B cell (primary cell): ENCODE measurements around the gene SLCO3A1. TPM values are rescaled to one million over a fixed set of nuclear protein-coding genes. Genes with fewer than 3 reads are reported as not detected.

Experiments
- ATAC-seq: fragments of 200-7000 bp; cut with Tn5 transposase; one replicate; pipeline ENCODE4 v1.10.0; 2021; ENCODE audit warnings: low read depth, mild to moderate bottlenecking, moderate number of reproducible peaks, moderate library complexity
- CTCF ChIA-PET: fragments of 350-600 bp; sonication (Branson Sonifier 250); formaldehyde crosslinking; loops from one replicate; lab custom pipeline; 2021; ENCODE audit warnings: antibody characterized with exemption, inconsistent platforms; lab: Charles Lee
- POLR2A ChIA-PET: fragments of 350-600 bp; sonication (Branson Sonifier 250); formaldehyde crosslinking; loops from one replicate; lab custom pipeline; 2021; ENCODE audit warnings: antibody characterized with exemption; lab: Charles Lee
- DNase-seq: peaks from one replicate; pipeline ENCODE4 v3.0.0; 2013
- H2AFZ ChIP-seq: 2 replicates; pipeline ENCODE4 v1.6.1; 2012; ENCODE audit warnings: mild to moderate bottlenecking, low read depth, low read length; ENCODE audit not compliant: insufficient read depth, poor library complexity, severe bottlenecking
- H3K27ac ChIP-seq, 2 donors: 1 replicate in 1 of 2; 2 replicates in 1 of 2; pipeline ENCODE4 v1.5.1; 2012 to 2013; ENCODE audit warnings: low read length in 2 of 2, mild to moderate bottlenecking in 2 of 2, moderate library complexity in 1 of 2
- H3K27me3 ChIP-seq, 4 experiments: fragments of 200-600 bp in 1 of 4; sonication (generic) in 1 of 4; replicated peaks in 1 of 4; 1 replicate in 2 of 4; 2 replicates in 2 of 4; pipeline versions ENCODE4 v1.6.1 to v1.7.0; 2013 to 2016; ENCODE audit warnings: low read length in 3 of 4, mild to moderate bottlenecking in 2 of 4, mixed read lengths in 1 of 4, moderate library complexity in 1 of 4; ENCODE audit not compliant: insufficient read depth in 4 of 4, control insufficient read depth in 3 of 4; ENCODE audit errors: control extremely low read depth in 1 of 4
- H3K36me3 ChIP-seq, 2 experiments: replicated peaks in 1 of 2; 1 replicate in 1 of 2; 2 replicates in 1 of 2; pipeline versions ENCODE4 v1.6.1 to v1.7.1; 2013; ENCODE audit warnings: low read length in 1 of 2; ENCODE audit not compliant: insufficient read depth in 2 of 2, control insufficient read depth in 1 of 2; ENCODE audit errors: control extremely low read depth in 1 of 2, extremely low read depth in 1 of 2
- H3K4me1 ChIP-seq, 2 donors: fragments of 200-600 bp in 1 of 2; sonication (generic) in 1 of 2; 1 replicate in 1 of 2; 2 replicates in 1 of 2; pipeline versions ENCODE4 v1.5.1 to v1.6.1; 2013 to 2017; ENCODE audit warnings: low read length in 2 of 2; ENCODE audit not compliant: control insufficient read depth in 2 of 2, insufficient read depth in 2 of 2
- H3K4me2 ChIP-seq: replicated peaks from 2 replicates; pipeline ENCODE3; 2012; ENCODE audit warnings: mild to moderate bottlenecking, low read depth, low read length; ENCODE audit not compliant: poor library complexity, severe bottlenecking
- H3K4me3 ChIP-seq, 5 experiments: fragments of 200-600 bp in 1 of 5; sonication (generic) in 1 of 5; 1 replicate in 3 of 5; 2 replicates in 2 of 5; pipeline versions ENCODE4 v1.5.1 to v1.7.0; 2011 to 2016; ENCODE audit warnings: low read length in 4 of 5, mild to moderate bottlenecking in 4 of 5, low read depth in 2 of 5, control low read depth in 1 of 5, moderate library complexity in 1 of 5; ENCODE audit not compliant: insufficient read depth in 1 of 5; ENCODE audit errors: control extremely low read depth in 1 of 5, extremely low read depth in 1 of 5
- H3K79me2 ChIP-seq: fragments of 200-600 bp; sonication (generic); one replicate; pipeline ENCODE4 v1.6.0; 2016; ENCODE audit warnings: low read length; ENCODE audit not compliant: control insufficient read depth, insufficient read depth
- H3K9ac ChIP-seq: fragments of 200-600 bp; sonication (generic); 2 replicates; pipeline ENCODE4 v1.6.1; 2017; ENCODE audit warnings: mild to moderate bottlenecking, low read length, moderate library complexity
- H3K9me3 ChIP-seq, 3 donors: one replicate each; pipeline versions ENCODE4 v1.6.1 to v1.7.1; 2013; ENCODE audit warnings: low read length in 2 of 3; ENCODE audit not compliant: control insufficient read depth in 2 of 3, insufficient read depth in 1 of 3; ENCODE audit errors: control extremely low read depth in 1 of 3
- H4K20me1 ChIP-seq: 2 replicates; pipeline ENCODE4 v1.6.0; 2012; ENCODE audit warnings: mild to moderate bottlenecking, low read length; ENCODE audit not compliant: insufficient read depth, control insufficient read depth, poor library complexity, severe bottlenecking
- H3K27ac Mint-ChIP-seq: one replicate; pipeline ENCODE4 v1.8.0; 2021; ENCODE audit warnings: mixed read lengths
- H3K27me3 Mint-ChIP-seq: one replicate; pipeline ENCODE4 v1.8.0; 2021; ENCODE audit warnings: mixed read lengths
- H3K4me1 Mint-ChIP-seq: one replicate; pipeline ENCODE4 v1.8.0; 2021; ENCODE audit warnings: mixed read lengths
- H3K4me3 Mint-ChIP-seq: one replicate; pipeline ENCODE4 v1.8.0; 2021; ENCODE audit warnings: mixed read lengths
- H3K9me3 Mint-ChIP-seq: one replicate; pipeline ENCODE4 v1.8.0; 2022; ENCODE audit warnings: mixed read lengths; ENCODE audit not compliant: insufficient read depth
- CTCF ChIP-seq: fragments of 200-600 bp; IDR thresholded peaks from one replicate; pipeline ENCODE4 v1.8.0; 2022; ENCODE audit warnings: antibody characterized with exemption, mild to moderate bottlenecking
- EZH2 ChIP-seq: IDR thresholded peaks from 2 replicates; pipeline ENCODE4 v1.6.1; 2012; ENCODE audit warnings: borderline replicate concordance, low read depth, mild to moderate bottlenecking, moderate library complexity, low read length; ENCODE audit not compliant: insufficient read depth, poor library complexity, severe bottlenecking
- WGBS: methylation state at CpG from one replicate; pipeline ENCODE4 v1.1.5; 2013; ENCODE audit warnings: missing lambda C conversion rate; ENCODE audit not compliant: insufficient coverage; 5-methylcytosine and 5-hydroxymethylcytosine counted together
- intact Hi-C: fragments of 100-400 bp; cut with micrococcal nuclease; formaldehyde crosslinking; loops from one replicate; pipeline ENCODE4 v1.10.0; 2022
- polyA plus RNA-seq: library from polyadenylated mRNA; depleted of rRNA; stranded (reverse); fragments of >200 nt; gene quantifications from 2 replicates; pipeline ENCODE4 v1.2.3, GENCODE V29; 2012
- total RNA-seq, 2 donors: library from RNA; stranded (reverse); fragments of 120-200 nt in 1 of 2; gene quantifications; 1 replicate in 1 of 2; 2 replicates in 1 of 2; pipeline versions ENCODE4 v1.2.3 to v1.2.4, GENCODE V29; 2013 to 2022

The SLCO3A1 gene
- total and polyA plus RNA-seq, 2 donors (not counting 1 experiment from before 2014, with no cell fraction given), result 0.99 to 2.3 TPM

DNA sequence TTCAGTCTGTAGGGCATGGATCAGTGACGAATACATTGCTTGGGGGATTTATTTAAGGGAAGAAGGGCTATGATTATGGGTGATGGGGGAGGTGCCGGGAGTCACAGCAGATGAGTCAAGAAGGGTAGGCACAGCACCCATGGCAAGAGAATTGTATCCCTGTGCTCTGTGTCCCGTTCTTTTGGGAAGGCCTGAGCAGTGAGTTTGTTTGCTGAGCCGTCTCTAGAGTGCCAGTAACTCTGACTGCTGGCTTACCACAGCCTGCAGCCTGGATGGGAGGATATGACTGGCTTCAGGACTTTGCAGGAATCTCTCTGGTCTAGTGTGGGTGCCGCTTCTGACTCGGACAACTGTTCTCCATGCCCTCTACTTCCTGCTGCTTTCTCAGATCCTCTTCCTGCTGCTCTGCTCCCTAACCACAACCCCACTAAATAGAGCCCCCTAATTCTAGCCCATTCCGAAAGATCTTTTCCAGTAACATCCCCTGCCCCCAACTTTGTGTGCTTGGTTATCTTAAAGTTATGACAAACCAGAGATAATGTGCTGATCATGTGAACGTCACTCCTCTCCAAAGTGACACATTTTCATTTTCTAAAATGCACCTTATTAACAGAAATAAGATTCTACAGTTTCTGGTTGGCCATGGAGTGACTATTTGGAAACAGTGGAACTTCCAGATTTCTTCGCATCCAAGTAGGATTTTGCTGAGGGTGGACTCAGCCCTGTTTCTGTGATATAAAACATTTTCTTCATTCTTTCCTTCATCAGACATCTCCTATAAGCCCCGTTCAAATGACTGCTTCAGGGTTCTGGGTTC lies 239.0 kb downstream of the SLCO3A1 start:
- no peaks in the 10 kb centered on the region for H3K9me3 ChIP-seq
- H3K4me1 Mint-ChIP-seq, result peaks cover 11% of the 10 kb centered on the region
- POLR2A ChIA-PET, result no interaction called here
- peaks cover 2% of the 10 kb centered on the region for H3K27me3 Mint-ChIP-seq
- TF ChIP-seq EZH2, result no peak
- no peak for TF ChIP-seq CTCF
- no peaks in the 10 kb centered on the region for H3K27me3 ChIP-seq
- H3K27ac Mint-ChIP-seq, result no peak overlapping the region
- ATAC-seq (no peak), DNase-seq (no peak)
- H4K20me1 ChIP-seq, result no peaks in the 10 kb centered on the region
- no peaks in the 10 kb centered on the region for H3K9me3 Mint-ChIP-seq
- H3K9ac ChIP-seq, result no peak overlapping the region
- no peaks in the 10 kb centered on the region for H3K36me3 ChIP-seq
- 53% methylated on average over 7 of the region's 10 CpGs for WGBS
- H3K27ac ChIP-seq, result no peak overlapping the region
- no peak overlapping the region for H3K4me3 Mint-ChIP-seq
- no peaks in the 10 kb centered on the region for H3K79me2 ChIP-seq
- intact Hi-C loops, result no loop called here
- no peak overlapping the region for H2AFZ ChIP-seq
- H3K4me3 ChIP-seq, result no peak overlapping the region
- CTCF ChIA-PET, result no interaction called here
- H3K4me1 ChIP-seq, result peaks cover 5 to 11% of the 10 kb centered on the region in 2 donors
- no peak overlapping the region for H3K4me2 ChIP-seq

GRCh38 chr15:92095693-92096092 lies 242.2 kb downstream of the SLCO3A1 start:
- TF ChIP-seq CTCF (no peak), EZH2 (no peak)
- Histone ChIP-seq H3K4me3 (no peak overlapping the region), H3K36me3 (no peaks in the 10 kb centered on the region), H3K9me3 (no peaks in the 10 kb centered on the region), H2AFZ (no peak overlapping the region), H3K9ac (no peak overlapping the region), H3K79me2 (no peaks in the 10 kb centered on the region), H3K4me1 (peaks cover 5 to 12% of the 10 kb centered on the region in 2 donors), H4K20me1 (no peaks in the 10 kb centered on the region), H3K27me3 (no peaks in the 10 kb centered on the region), H3K27ac (no peak overlapping the region), H3K4me2 (no peak overlapping the region)
- DNase-seq (no peak), ATAC-seq (no peak)
- Mint-ChIP-seq H3K9me3 (no peaks in the 10 kb centered on the region), H3K4me3 (no peak overlapping the region), H3K4me1 (peaks cover 12% of the 10 kb centered on the region), H3K27ac (no peak overlapping the region), H3K27me3 (peaks cover 3% of the 10 kb centered on the region)
- CTCF ChIA-PET, result interaction anchor here (1.3 kb wide), 1 partner anchor 619 kb away, joined by 4 read pairs; no protein-coding TSS in a partner anchor
- intact Hi-C loops, result no loop called here
- WGBS, result 0% methylated on average over 3 of the region's 4 CpGs
- POLR2A ChIA-PET, result no interaction called here
